GM12865 (cell line): ENCODE measurements around the gene HRH2.

Experiments used
- DNase-seq: peaks from one replicate; pipeline ENCODE4 v3.0.0; 2010; ENCODE audit warnings: low read depth
- H3K4me3 ChIP-seq: 2 replicates; pipeline ENCODE4 v1.5.1; 2011; ENCODE audit warnings: mild to moderate bottlenecking, low read depth, low read length, control low read depth
- TF ChIP-seq, protein P1 (sequence below): IDR thresholded peaks from 2 replicates; pipeline ENCODE4 v1.5.1; 2011; ENCODE audit warnings: low read length, control low read depth, low read depth, inconsistent platforms; ENCODE audit not compliant: insufficient read depth; ENCODE audit errors: missing control alignments

HRH2 gene

GRCh38 chr5:175743676-175744210 is 85.9 kb downstream of the HRH2 start:
- TF ChIP-seq, protein P1, sequence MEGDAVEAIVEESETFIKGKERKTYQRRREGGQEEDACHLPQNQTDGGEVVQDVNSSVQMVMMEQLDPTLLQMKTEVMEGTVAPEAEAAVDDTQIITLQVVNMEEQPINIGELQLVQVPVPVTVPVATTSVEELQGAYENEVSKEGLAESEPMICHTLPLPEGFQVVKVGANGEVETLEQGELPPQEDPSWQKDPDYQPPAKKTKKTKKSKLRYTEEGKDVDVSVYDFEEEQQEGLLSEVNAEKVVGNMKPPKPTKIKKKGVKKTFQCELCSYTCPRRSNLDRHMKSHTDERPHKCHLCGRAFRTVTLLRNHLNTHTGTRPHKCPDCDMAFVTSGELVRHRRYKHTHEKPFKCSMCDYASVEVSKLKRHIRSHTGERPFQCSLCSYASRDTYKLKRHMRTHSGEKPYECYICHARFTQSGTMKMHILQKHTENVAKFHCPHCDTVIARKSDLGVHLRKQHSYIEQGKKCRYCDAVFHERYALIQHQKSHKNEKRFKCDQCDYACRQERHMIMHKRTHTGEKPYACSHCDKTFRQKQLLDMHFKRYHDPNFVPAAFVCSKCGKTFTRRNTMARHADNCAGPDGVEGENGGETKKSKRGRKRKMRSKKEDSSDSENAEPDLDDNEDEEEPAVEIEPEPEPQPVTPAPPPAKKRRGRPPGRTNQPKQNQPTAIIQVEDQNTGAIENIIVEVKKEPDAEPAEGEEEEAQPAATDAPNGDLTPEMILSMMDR: no peak
- no peak overlapping the region for H3K4me3 ChIP-seq
- no peak for DNase-seq

DNA sequence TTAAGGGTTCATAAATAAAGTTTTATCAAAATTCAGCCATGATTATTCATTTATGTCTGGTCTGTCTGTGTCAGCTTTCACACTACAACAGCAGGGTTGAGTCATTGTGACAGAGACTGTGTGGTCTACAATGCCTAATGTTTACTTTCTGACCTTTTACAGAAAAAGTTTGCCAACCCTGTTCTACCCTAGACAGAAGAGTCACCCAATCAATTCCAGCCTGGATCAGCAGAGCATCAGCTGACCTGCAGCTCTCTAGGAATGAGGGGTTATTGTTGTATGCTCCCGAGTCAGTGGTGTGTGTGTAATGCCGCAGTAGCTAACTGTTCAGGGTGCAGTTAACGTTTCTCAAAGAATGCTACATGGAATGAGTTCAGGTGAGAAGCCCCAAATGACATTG is 87.3 kb downstream of the HRH2 start:
- no peak overlapping the region for H3K4me3 ChIP-seq
- TF ChIP-seq, protein P1: no peak
- no peak for DNase-seq

DNA sequence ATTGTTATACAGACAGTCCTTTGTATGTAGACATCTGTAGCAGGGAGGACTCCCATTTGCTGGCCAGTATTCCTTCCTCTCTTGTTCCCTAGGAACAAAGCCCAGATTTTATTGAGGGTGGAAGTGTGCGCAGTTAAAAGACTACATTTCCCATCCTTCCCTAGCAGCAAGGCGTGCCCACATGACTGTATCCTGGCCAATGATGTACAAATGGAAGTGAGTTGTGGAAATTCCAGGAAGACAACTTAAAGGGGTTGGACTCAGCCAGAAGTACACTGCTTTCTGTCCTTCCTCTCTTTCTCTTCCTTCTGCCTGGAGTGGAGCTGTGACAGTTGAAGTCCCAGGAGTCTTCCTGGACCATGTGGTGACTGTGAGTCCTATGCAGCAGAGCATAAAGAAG is 89.0 kb downstream of the HRH2 start:
- no peak for DNase-seq
- TF ChIP-seq, protein P1: no peak

DNA sequence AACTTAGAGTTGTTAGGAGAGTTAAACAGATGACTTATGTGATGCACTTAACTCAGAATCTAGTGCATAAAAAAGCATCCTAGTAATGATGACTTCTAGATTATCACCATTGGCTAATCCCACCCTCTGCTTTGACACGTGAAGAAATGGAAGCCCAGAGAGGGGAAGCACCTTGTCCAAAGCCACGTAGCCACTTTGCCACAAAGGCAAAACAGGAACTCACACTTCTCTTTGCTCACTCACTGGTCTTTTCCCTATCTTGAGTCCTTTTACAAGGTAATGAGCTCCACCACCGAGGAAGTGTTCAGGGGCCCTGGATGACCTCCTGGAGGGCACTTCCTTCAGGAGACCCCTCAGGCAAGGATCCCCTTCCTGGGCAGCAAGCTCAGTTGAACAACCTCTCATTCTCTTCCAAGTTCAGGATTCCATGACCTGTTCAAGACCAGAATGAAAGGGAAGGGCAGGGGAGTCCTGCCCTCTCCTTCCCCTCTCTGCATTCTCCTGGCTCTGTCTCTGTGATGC is 89.7 kb downstream of the HRH2 start:
- TF ChIP-seq, protein P1: no peak
- DNase-seq: no peak
- no peak overlapping the region for H3K4me3 ChIP-seq

More for the DNA sequence above, 89.0 kb downstream of the HRH2 start:
- H3K4me3 ChIP-seq: no peak overlapping the region

DNA sequence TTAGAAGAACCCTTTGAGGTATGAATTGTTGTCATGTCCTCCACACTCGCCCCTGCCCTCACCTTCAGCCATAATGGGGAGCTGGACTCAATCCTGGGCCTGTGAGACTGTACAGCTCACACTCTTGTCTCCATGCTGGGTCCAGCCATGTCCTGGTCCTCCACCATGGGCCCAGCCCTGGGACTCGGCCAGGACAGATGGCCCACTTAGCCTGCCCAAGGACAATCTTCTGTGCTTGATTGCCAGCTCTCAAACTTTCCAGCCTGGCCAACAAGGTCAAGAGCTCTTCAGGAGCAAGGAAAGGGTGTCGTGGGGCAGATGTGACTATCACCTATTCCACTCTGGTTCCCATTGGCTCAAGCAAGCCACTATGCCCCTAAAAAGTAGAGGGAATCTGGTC is 90.8 kb downstream of the HRH2 start:
- H3K4me3 ChIP-seq: no peak overlapping the region
- TF ChIP-seq, protein P1: no peak
- DNase-seq: no peak

DNA sequence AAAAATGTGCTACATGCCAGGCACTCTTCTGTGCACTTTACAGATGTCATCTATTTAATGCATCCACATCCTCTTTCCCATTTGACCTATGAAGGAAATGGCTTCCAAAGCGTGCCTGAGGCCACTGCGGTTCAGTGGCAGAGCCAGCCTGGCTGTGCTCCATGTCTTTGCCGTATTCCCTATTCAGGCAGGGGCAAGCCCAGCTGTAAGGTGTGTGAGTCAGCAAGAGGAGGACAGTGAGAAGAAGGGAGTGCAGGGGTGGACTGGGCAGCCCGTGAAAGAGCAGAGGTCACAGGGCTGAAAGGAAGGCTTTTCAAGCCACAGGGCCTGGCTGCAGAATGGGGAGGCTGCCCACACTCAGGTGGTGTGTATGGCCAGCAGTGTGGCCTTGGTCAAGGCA is 91.7 kb downstream of the HRH2 start:
- TF ChIP-seq, protein P1: no peak
- no peak overlapping the region for H3K4me3 ChIP-seq
- DNase-seq: no peak

GRCh38 chr5:175750511-175750931 is 92.7 kb downstream of the HRH2 start:
- H3K4me3 ChIP-seq: no peak overlapping the region
- no peak for DNase-seq
- TF ChIP-seq, protein P1: no peak
